ENCODE results near the gene RAB4B. TPM values are rescaled to one million over a fixed set of nuclear protein-coding genes. Genes with fewer than 3 reads are reported as not detected.
A peak's percentile ranks its signal among the peaks of the same experiment; 100 is the strongest.

Gene RAB4B
- total RNA-seq, 2 donors from 2014 or later: 14.6 to 23.6 TPM

DNA sequence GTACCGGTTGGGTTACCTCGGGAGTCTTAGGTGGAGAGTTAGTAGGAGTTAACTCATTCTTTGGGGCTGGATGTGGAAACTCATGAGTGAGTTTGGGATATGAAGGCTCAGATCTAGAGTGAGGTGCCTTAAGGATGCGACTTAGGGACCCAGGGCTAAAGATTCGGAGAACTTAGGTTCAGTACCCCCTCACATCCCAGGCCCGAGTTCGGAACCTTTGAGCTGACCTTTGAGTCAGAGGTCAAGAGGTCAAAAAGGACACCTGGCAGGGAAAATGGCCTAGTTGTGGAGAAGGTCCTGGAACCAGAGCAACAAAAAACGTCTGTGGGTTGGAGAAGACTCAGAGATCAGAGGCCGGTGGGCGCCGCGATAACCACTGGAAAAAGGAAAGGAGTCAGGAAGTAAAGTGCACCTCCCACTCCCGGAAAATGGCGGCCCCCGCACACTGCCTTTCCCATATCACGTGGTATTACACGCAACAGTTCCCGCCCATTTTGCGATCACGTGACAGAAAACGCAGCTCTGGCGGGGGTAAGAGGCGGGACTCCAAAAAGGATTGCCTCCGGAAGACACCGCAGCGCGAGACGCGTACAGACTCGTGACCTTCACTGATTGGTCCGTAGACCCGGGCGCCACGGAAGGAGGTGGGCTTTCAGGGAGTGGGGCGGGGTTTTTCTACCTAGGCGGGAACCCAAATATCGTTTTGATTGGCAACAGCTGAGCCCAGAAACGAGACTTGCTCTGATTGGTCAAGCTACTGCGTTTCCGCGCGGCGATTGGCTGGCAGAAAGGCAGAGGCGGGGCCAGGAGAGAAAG is 27.8 kb upstream of the RAB4B start, which contains the start of gene ACTMAP:
Gene ACTMAP, minus strand, starts transcription at position 420 of the 816 bp plus-strand sequence. CDS start 674 bp downstream, outside the sequence.
- peak; percentile 100 for DNase-seq (ENCODE audit: low spot score)
- H3K9me3 ChIP-seq: no peaks in the 10 kb centered on the region
- H3K36me3 ChIP-seq: peaks cover 2% of the 10 kb centered on the region
- H3K4me3 ChIP-seq: peak within 1 kb of the TSS; percentile 63 to 74
- H3K4me1 ChIP-seq: peaks cover 0 to 47% of the 10 kb centered on the region in 2 donors
- H3K27ac ChIP-seq: peak within 1 kb of the TSS; percentile 95 to 96
- TF ChIP-seq, protein P1, sequence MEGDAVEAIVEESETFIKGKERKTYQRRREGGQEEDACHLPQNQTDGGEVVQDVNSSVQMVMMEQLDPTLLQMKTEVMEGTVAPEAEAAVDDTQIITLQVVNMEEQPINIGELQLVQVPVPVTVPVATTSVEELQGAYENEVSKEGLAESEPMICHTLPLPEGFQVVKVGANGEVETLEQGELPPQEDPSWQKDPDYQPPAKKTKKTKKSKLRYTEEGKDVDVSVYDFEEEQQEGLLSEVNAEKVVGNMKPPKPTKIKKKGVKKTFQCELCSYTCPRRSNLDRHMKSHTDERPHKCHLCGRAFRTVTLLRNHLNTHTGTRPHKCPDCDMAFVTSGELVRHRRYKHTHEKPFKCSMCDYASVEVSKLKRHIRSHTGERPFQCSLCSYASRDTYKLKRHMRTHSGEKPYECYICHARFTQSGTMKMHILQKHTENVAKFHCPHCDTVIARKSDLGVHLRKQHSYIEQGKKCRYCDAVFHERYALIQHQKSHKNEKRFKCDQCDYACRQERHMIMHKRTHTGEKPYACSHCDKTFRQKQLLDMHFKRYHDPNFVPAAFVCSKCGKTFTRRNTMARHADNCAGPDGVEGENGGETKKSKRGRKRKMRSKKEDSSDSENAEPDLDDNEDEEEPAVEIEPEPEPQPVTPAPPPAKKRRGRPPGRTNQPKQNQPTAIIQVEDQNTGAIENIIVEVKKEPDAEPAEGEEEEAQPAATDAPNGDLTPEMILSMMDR (IDR thresholded peaks at IDR 0.05): no peak
- H3K27me3 ChIP-seq: no peaks in the 10 kb centered on the region

GRCh38 chr19:40750874-40751537 is 27.0 kb upstream of the RAB4B start, which contains the start of gene SNRPA:
TSS of gene SNRPA (plus strand) at chr19:40751203. CDS start at chr19:40751409, 206 bp downstream.
- no peaks in the 10 kb centered on the region for H3K27me3 ChIP-seq
- TF ChIP-seq, protein P1 (IDR thresholded peaks at IDR 0.05): no peak

DNA sequence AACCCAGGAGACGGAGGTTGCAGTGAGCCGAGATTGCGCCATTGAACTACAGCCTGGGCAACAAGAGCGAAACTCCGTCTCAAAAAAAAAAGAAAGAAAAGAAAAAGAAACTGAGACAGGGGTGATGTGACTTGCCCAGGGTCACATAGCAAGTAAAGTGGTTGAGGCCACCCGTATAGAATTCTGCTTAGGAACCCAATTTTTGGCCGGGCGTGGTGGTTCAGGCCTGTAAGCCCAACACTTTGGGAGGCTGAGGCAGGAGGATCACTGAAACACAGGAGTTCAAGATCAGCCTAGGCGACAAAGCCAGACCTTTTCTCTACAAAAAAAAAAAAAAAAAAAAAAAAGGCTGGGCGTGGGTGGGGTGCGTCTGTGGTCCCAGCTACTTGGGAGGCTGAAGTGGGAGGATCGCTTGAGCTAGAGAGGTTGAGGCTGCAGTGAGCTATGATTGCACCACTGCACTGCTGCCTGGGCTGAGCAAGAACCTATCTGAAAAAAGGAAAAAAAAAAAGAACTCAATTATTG is 25.7 kb upstream of the RAB4B start:
- H3K4me1 ChIP-seq: peaks cover 0 to 49% of the 10 kb centered on the region in 2 donors
- TF ChIP-seq, protein P1 (IDR thresholded peaks at IDR 0.05): no peak
- no peak for DNase-seq (ENCODE audit: low spot score)

More at GRCh38 chr19:40750874-40751537, 27.0 kb upstream of the RAB4B start, which contains the start of gene SNRPA:
- Histone ChIP-seq H3K9me3 (no peaks in the 10 kb centered on the region), H3K4me1 (peaks cover 0 to 52% of the 10 kb centered on the region in 2 donors), H3K27ac (peak within 1 kb of the TSS; percentile 95 to 96), H3K36me3 (peaks cover 7% of the 10 kb centered on the region), H3K4me3 (peak within 1 kb of the TSS; percentile 63 to 74)
- peak; percentile 99 for DNase-seq (ENCODE audit: low spot score)

GRCh38 chr19:40754611-40755247 is 23.3 kb upstream of the RAB4B start:
- Histone ChIP-seq H3K9me3 (no peaks in the 10 kb centered on the region), H3K27ac (no peak overlapping the region), H3K4me3 (no peak overlapping the region), H3K36me3 (peaks cover 35% of the 10 kb centered on the region), H3K4me1 (peaks cover 0 to 37% of the 10 kb centered on the region in 2 donors), H3K27me3 (no peaks in the 10 kb centered on the region)
- TF ChIP-seq, protein P1 (IDR thresholded peaks at IDR 0.05): no peak
- DNase-seq (ENCODE audit: low spot score): no peak

More for the DNA sequence above, 25.7 kb upstream of the RAB4B start:
- H3K36me3 ChIP-seq: peaks cover 10% of the 10 kb centered on the region
- peak overlapping the region; percentile 63 to 74 for H3K4me3 ChIP-seq
- no peak overlapping the region for H3K27ac ChIP-seq
- H3K27me3 ChIP-seq: no peaks in the 10 kb centered on the region
- H3K9me3 ChIP-seq: no peaks in the 10 kb centered on the region

DNA sequence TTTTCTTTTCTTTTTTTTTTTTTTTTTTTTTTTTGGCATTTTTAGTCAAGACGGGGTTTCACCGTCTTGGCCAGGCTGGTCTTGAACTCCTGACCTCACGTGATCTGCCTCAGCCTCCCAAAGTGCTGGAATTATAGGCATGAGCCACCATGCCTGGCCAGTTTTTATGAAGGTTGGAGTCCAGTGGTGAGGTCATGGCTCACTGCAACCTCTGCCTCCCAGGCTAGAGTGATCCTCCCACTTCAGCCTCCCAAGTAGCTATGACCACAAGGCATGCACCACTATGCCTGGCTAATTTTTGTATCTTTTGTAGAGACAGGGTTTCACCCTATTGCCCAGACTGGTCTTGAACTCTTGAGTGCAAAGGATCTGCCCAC is 22.8 kb upstream of the RAB4B start:
- Histone ChIP-seq H3K27ac (no peak overlapping the region), H3K4me1 (peaks cover 0 to 33% of the 10 kb centered on the region in 2 donors), H3K4me3 (no peak overlapping the region), H3K27me3 (no peaks in the 10 kb centered on the region), H3K36me3 (peaks cover 40% of the 10 kb centered on the region), H3K9me3 (no peaks in the 10 kb centered on the region)
- TF ChIP-seq, protein P1 (IDR thresholded peaks at IDR 0.05): no peak
- no peak for DNase-seq (ENCODE audit: low spot score)

All from right atrium auricular region (tissue), 2 donors.